Adrenal gland (tissue), 12 donors: ENCODE data around the gene THTPA. TPM values are rescaled to one million over a fixed set of nuclear protein-coding genes. Genes with fewer than 3 reads are reported as not detected.
A peak's percentile ranks its signal among the peaks of the same experiment; 100 is the strongest.

Experiments used
- DNase-seq, 7 donors: peaks; one replicate each; pipeline ENCODE4 v3.0.0-alpha.2; 2019 to 2020
- H3K27ac ChIP-seq, 5 donors: fragments of 200-600 bp; sonication (generic) in 4 of 5; 1 replicate in 3 of 5; 2 replicates in 2 of 5; pipeline versions ENCODE4 v1.5.1 to v1.8.0; 2016 to 2020; ENCODE audit warnings: mild to moderate bottlenecking in 1 of 5
- H3K27me3 ChIP-seq: fragments of 200-600 bp; 2 replicates; pipeline ENCODE4 v1.8.0; 2021
- H3K36me3 ChIP-seq, 2 donors: fragments of 200-600 bp; replicated peaks in 1 of 2; 1 replicate in 1 of 2; 2 replicates in 1 of 2; pipeline versions ENCODE4 v1.5.1 to v1.8.0; 2018 to 2022
- H3K4me1 ChIP-seq, 2 donors: fragments of 200-600 bp; replicated peaks in 1 of 2; 1 replicate in 1 of 2; 2 replicates in 1 of 2; pipeline versions ENCODE4 v1.5.1 to v1.8.0; 2018 to 2021
- H3K4me3 ChIP-seq, 4 donors: fragments of 200-600 bp; sonication (generic) in 3 of 4; one replicate each; pipeline ENCODE4 v1.5.1; 2016 to 2018
- H3K9me3 ChIP-seq, 3 donors: fragments of 200-600 bp; sonication (generic) in 1 of 3; replicated peaks in 1 of 3; 1 replicate in 2 of 3; 2 replicates in 1 of 3; pipeline versions ENCODE4 v1.5.1 to v1.8.0; 2016 to 2021
- POLR2A ChIP-seq, 2 donors: fragments of 450-650 bp; IDR thresholded peaks; one replicate each; pipeline ENCODE4 v1.6.1; 2017; ENCODE audit warnings: antibody characterized with exemption in 2 of 2, mild to moderate bottlenecking in 2 of 2, moderate library complexity in 1 of 2
- WGBS, 4 donors: extraction: QIAGEN DNeasy Blood & Tissue Kit in 2 of 4; methylation state at CpG; one replicate each; pipeline versions ENCODE4 v1.1.5 to v1.1.7; 2013 to 2017; 5-methylcytosine and 5-hydroxymethylcytosine counted together
- intact Hi-C, 2 donors: fragments of 100-400 bp; cut with DNase I; formaldehyde crosslinking; loops; one replicate each; pipeline versions ENCODE4 v1.14.1 to v1.15.0; 2022 to 2023
- polyA plus RNA-seq, 3 donors: library from polyadenylated mRNA; stranded (reverse); fragments of 200-250 nt in 2 of 3; fragments of 350-450 nt in 1 of 3; fragmentation: Illumina TruSeq in 1 of 3; extraction: RNeasy Lipid Tissue Mini Kit (QIAGEN cat#74804) in 1 of 3; gene quantifications; one replicate each; pipeline ENCODE4 v1.2.3, GENCODE V29; 2013 to 2014
- total RNA-seq, 9 donors: library from RNA; depleted of rRNA in 4 of 9; stranded (reverse); fragments of >200 nt in 4 of 9; fragments of 120-200 nt in 1 of 9; fragmentation: NEBNext Ultra II Directional in 1 of 9; extraction: Animal tissue kit (Norgen Biotek cat#: 25700) in 1 of 9; gene quantifications; one replicate each; pipeline versions ENCODE4 v1.1.0 to v1.2.4, GENCODE V29; 2013 to 2023
- TF ChIP-seq, protein P1 (sequence below), 6 experiments: fragments of 450-650 bp in 4 of 6; fragments of 200-600 bp in 2 of 6; sonication (generic) in 1 of 6; IDR thresholded peaks; 1 replicate in 5 of 6; 2 replicates in 1 of 6; pipeline versions ENCODE4 v1.5.1 to v1.8.0; 2016 to 2021; ENCODE audit warnings: antibody characterized with exemption in 6 of 6, mild to moderate bottlenecking in 2 of 6, moderate library complexity in 1 of 6
- donor health status: healthy with polysubstance abuse.
- donor health status: Bipolar disorder and iron deficiency.
- donor health status: DM: yes; HTN: yes; CAD: no.
- donor health status: DM: no; HTN: no; CAD: no.
- donor health status: DM: no; HTN: no; CAD: no.
- donor health status: DM: yes; HTN: yes; CAD: no.

Gene THTPA
- total and polyA plus RNA-seq, 12 donors, result 11.2 to 41.7 (median 27.2) TPM

DNA sequence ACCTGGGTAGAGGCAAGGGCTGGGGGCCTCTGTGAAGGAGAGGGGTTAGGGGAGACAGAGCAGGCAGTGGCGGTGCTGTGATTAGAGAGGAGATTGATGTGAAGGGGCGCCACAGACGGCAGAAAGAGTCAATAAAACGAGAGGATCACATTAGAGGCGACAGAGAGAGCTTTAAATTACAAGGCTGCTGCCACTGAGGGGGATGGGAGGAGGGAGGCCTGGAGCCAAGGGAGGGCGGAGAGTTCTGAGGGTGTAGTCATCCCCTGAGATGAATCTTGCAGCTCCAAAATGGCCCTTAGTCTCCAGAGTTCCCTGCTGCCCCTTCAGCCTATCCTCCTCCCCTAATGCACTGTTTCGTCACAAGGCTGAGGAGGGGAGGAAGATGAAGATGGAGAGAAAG, 17.3 kb upstream of the THTPA start:
- intact Hi-C loops, result loop anchor here in 1 of 2 donors (5.0 kb wide), 1 partner anchor 61 kb away; no protein-coding TSS in a partner anchor
- Histone ChIP-seq H3K27ac (peak overlapping the region in 1 of 5 donors; percentile 30), H3K27me3 (no peaks in the 10 kb centered on the region), H3K9me3 (no peaks in the 10 kb centered on the region), H3K4me1 (peaks cover 0 to 9% of the 10 kb centered on the region in 2 donors), H3K36me3 (no peaks in the 10 kb centered on the region), H3K4me3 (no peak overlapping the region)
- TF ChIP-seq, protein P1, sequence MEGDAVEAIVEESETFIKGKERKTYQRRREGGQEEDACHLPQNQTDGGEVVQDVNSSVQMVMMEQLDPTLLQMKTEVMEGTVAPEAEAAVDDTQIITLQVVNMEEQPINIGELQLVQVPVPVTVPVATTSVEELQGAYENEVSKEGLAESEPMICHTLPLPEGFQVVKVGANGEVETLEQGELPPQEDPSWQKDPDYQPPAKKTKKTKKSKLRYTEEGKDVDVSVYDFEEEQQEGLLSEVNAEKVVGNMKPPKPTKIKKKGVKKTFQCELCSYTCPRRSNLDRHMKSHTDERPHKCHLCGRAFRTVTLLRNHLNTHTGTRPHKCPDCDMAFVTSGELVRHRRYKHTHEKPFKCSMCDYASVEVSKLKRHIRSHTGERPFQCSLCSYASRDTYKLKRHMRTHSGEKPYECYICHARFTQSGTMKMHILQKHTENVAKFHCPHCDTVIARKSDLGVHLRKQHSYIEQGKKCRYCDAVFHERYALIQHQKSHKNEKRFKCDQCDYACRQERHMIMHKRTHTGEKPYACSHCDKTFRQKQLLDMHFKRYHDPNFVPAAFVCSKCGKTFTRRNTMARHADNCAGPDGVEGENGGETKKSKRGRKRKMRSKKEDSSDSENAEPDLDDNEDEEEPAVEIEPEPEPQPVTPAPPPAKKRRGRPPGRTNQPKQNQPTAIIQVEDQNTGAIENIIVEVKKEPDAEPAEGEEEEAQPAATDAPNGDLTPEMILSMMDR (IDR thresholded peaks at IDR 0.05), result no peak
- TF ChIP-seq POLR2A (IDR thresholded peaks at IDR 0.05), result no peak
- 46 to 60% (median 53%) methylated on average over 7 of the region's 7 CpGs for WGBS, 4 donors
- DNase-seq, result peak in 3 of 7 donors; percentile 15 to 73 (median 39)

DNA sequence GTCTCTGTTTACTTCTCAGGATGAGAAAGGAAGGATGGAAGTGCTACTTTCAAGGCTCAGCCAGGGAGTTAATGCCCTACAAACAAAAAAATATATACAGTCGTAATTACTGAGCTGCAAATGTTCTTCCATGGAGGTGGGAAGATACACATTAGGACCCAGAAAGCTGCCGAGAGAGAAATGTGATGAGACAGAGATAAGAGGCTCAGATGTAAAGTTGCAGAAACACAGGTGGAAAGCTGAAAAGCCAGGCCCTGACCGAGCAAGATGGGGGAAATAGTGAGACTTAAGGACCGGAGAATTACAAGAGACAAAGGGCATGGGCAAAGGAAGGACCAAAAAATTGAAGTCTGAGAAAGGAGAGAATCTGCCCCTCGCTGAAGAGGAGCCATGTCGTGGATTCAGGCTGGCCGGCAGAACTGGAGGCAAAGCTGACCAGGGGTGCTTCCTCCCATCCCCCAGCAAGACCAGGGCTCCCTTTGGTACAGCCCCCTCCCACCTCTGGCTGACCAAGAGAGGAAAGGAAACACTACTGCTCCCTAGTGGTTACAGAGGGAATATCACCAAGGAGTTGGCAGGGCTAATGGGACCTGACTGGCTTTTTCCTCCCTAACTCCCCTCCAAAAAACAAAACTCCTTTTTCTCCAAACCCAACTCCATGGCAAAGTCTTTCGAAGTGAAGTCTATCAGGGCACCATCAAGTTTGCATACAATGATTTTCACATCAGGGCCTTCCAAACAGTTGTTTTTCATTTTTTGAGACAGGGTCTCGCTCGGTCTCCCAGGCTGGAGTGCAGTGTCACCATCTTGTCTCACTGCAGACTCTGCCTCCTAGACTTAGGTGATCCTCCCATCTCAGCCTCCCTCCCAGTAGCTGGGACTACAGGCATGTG, 16.6 kb upstream of the THTPA start:
- Histone ChIP-seq H3K27me3 (no peaks in the 10 kb centered on the region), H3K36me3 (no peaks in the 10 kb centered on the region), H3K9me3 (no peaks in the 10 kb centered on the region), H3K4me3 (no peak overlapping the region), H3K4me1 (peaks cover 0 to 9% of the 10 kb centered on the region in 2 donors), H3K27ac (peak overlapping the region in 1 of 5 donors; percentile 30)
- WGBS, 4 donors, result 38 to 40% (median 39%) methylated on average over 10 of the region's 10 CpGs
- intact Hi-C loops, result loop anchor here in 1 of 2 donors (5.0 kb wide), 1 partner anchor 62 kb away; no protein-coding TSS in a partner anchor
- DNase-seq, result peak in 1 of 7 donors; percentile 31
- TF ChIP-seq, protein P1 (IDR thresholded peaks at IDR 0.05), result peak; percentile 53 to 76 (median 71)
- no peak for TF ChIP-seq POLR2A (IDR thresholded peaks at IDR 0.05)

DNA sequence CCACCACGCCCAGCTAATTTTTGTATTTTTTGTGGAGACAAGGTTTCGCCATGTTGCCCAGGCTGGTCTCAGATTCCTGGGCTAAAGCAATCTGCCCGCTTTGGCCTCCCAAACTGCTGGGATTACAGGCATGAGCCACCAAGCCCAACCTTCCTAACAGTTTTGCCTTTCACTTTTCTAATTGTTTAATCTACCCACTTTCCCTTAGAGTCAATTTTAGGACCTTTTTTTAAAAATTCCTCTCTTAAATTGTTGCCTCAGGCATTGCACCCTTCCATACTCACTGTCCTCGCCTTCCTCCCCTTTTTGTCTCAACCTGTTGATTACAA, 16.0 kb upstream of the THTPA start:
- 77 to 81% (median 80%) methylated on average over 4 of the region's 4 CpGs for WGBS, 4 donors
- Histone ChIP-seq H3K4me3 (no peak overlapping the region), H3K36me3 (no peaks in the 10 kb centered on the region), H3K27ac (no peak overlapping the region), H3K4me1 (peaks cover 0 to 9% of the 10 kb centered on the region in 2 donors), H3K9me3 (no peaks in the 10 kb centered on the region), H3K27me3 (no peaks in the 10 kb centered on the region)
- DNase-seq, result no peak
- no peak for TF ChIP-seq POLR2A (IDR thresholded peaks at IDR 0.05)
- TF ChIP-seq, protein P1 (IDR thresholded peaks at IDR 0.05), result no peak
- intact Hi-C loops, result no loop called here

DNA sequence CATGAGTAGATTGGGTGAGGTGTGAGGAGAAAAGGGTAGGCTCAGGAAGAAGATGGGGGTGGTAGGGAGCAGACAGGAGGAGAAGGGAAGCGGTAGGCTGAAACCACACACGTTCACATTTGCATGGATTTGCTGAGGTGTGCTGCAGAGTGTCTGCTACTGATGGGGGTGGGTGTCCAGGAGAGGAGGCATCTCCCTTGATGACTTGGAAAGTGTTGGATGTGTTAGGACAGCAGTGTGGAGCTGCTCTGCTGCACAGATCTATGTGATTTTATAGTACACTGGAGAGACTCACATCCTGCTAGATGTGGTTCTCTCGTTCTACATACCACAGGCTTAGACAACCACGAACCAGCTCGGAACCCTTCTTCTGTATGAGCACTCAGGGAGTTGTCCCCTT, 13.8 kb upstream of the THTPA start:
- H3K4me3 ChIP-seq, result no peak overlapping the region
- WGBS, 4 donors, result 75 to 89% (median 83%) methylated on average over 5 of the region's 5 CpGs
- intact Hi-C loops, result no loop called here
- H3K27ac ChIP-seq, result no peak overlapping the region
- H3K9me3 ChIP-seq, result no peaks in the 10 kb centered on the region
- no peaks in the 10 kb centered on the region for H3K27me3 ChIP-seq
- no peaks in the 10 kb centered on the region for H3K36me3 ChIP-seq
- TF ChIP-seq POLR2A (IDR thresholded peaks at IDR 0.05), result no peak
- TF ChIP-seq, protein P1 (IDR thresholded peaks at IDR 0.05), result no peak
- H3K4me1 ChIP-seq, result peaks cover 0 to 9% of the 10 kb centered on the region in 2 donors
- no peak for DNase-seq
